Adrenal gland (tissue), 12 donors: ENCODE measurements around the gene FCHSD2. TPM values are rescaled to one million over a fixed set of nuclear protein-coding genes. Genes with fewer than 3 reads are reported as not detected.

Source experiments
- DNase-seq, 7 donors: peaks; one replicate each; pipeline ENCODE4 v3.0.0-alpha.2; 2019 to 2020
- H3K27ac ChIP-seq, 5 donors: fragments of 200-600 bp; sonication (generic) in 4 of 5; 1 replicate in 3 of 5; 2 replicates in 2 of 5; pipeline versions ENCODE4 v1.5.1 to v1.8.0; 2016 to 2020; ENCODE audit warnings: mild to moderate bottlenecking in 1 of 5
- H3K27me3 ChIP-seq: fragments of 200-600 bp; 2 replicates; pipeline ENCODE4 v1.8.0; 2021
- H3K36me3 ChIP-seq, 2 donors: fragments of 200-600 bp; replicated peaks in 1 of 2; 1 replicate in 1 of 2; 2 replicates in 1 of 2; pipeline versions ENCODE4 v1.5.1 to v1.8.0; 2018 to 2022
- H3K4me1 ChIP-seq, 2 donors: fragments of 200-600 bp; replicated peaks in 1 of 2; 1 replicate in 1 of 2; 2 replicates in 1 of 2; pipeline versions ENCODE4 v1.5.1 to v1.8.0; 2018 to 2021
- H3K4me3 ChIP-seq, 4 donors: fragments of 200-600 bp; sonication (generic) in 3 of 4; one replicate each; pipeline ENCODE4 v1.5.1; 2016 to 2018
- H3K9me3 ChIP-seq, 3 donors: fragments of 200-600 bp; sonication (generic) in 1 of 3; replicated peaks in 1 of 3; 1 replicate in 2 of 3; 2 replicates in 1 of 3; pipeline versions ENCODE4 v1.5.1 to v1.8.0; 2016 to 2021
- POLR2A ChIP-seq, 2 donors: fragments of 450-650 bp; IDR thresholded peaks; one replicate each; pipeline ENCODE4 v1.6.1; 2017; ENCODE audit warnings: antibody characterized with exemption in 2 of 2, mild to moderate bottlenecking in 2 of 2, moderate library complexity in 1 of 2
- WGBS, 4 donors: extraction: QIAGEN DNeasy Blood & Tissue Kit in 2 of 4; methylation state at CpG; one replicate each; pipeline versions ENCODE4 v1.1.5 to v1.1.7; 2013 to 2017; 5-methylcytosine and 5-hydroxymethylcytosine counted together
- intact Hi-C, 2 donors: fragments of 100-400 bp; cut with DNase I; formaldehyde crosslinking; loops; one replicate each; pipeline versions ENCODE4 v1.14.1 to v1.15.0; 2022 to 2023
- polyA plus RNA-seq, 3 donors: library from polyadenylated mRNA; stranded (reverse); fragments of 200-250 nt in 2 of 3; fragments of 350-450 nt in 1 of 3; fragmentation: Illumina TruSeq in 1 of 3; extraction: RNeasy Lipid Tissue Mini Kit (QIAGEN cat#74804) in 1 of 3; gene quantifications; one replicate each; pipeline ENCODE4 v1.2.3, GENCODE V29; 2013 to 2014
- total RNA-seq, 9 donors: library from RNA; depleted of rRNA in 4 of 9; stranded (reverse); fragments of >200 nt in 4 of 9; fragments of 120-200 nt in 1 of 9; fragmentation: NEBNext Ultra II Directional in 1 of 9; extraction: Animal tissue kit (Norgen Biotek cat#: 25700) in 1 of 9; gene quantifications; one replicate each; pipeline versions ENCODE4 v1.1.0 to v1.2.4, GENCODE V29; 2013 to 2023
- TF ChIP-seq, protein P1 (sequence below), 6 experiments: fragments of 450-650 bp in 4 of 6; fragments of 200-600 bp in 2 of 6; sonication (generic) in 1 of 6; IDR thresholded peaks; 1 replicate in 5 of 6; 2 replicates in 1 of 6; pipeline versions ENCODE4 v1.5.1 to v1.8.0; 2016 to 2021; ENCODE audit warnings: antibody characterized with exemption in 6 of 6, mild to moderate bottlenecking in 2 of 6, moderate library complexity in 1 of 6
- donor health status: healthy with polysubstance abuse.
- donor health status: Bipolar disorder and iron deficiency.
- donor health status: DM: yes; HTN: yes; CAD: no.
- donor health status: DM: no; HTN: no; CAD: no.
- donor health status: DM: no; HTN: no; CAD: no.
- donor health status: DM: yes; HTN: yes; CAD: no.

Gene FCHSD2
- total and polyA plus RNA-seq, 12 donors: 14.6 to 67.2 (median 32.7) TPM

DNA sequence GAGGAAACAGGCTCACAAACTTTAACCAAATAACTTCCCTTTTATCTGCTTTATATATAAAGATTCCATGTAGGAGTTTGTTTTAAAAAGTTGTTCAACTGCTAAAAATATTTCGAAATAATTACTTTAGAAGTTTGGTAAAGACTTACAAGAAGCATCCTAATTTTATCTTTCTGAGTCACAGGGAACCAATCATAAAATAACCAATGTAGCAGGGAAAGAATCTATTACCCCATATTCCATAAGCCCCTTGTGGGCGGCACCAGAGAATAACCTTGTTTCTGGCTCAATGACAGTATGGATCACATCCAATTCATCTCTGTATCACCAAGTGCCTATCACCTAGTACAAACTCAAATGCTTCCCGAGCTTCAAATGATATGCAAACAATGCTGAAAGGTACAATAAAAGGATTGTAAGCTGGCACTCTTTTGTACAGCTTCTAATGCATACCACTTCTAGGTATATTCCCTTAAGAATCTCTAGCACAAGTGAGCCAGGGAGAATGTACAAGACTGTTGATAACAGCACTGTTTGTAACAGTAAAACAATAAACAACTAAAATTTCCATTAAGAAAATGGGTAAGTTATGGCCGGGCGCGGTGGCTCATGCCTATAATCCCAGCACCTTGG lies 169.5 kb downstream of the FCHSD2 start:
- Histone ChIP-seq H3K9me3 (no peaks in the 10 kb centered on the region), H3K36me3 (no peaks in the 10 kb centered on the region), H3K4me1 (peaks cover 11 to 53% of the 10 kb centered on the region in 2 donors), H3K27me3 (no peaks in the 10 kb centered on the region), H3K27ac (peak overlapping the region in 1 of 5 donors; percentile 23), H3K4me3 (no peak overlapping the region)
- DNase-seq: no peak
- intact Hi-C loops: no loop called here
- TF ChIP-seq POLR2A (IDR thresholded peaks at IDR 0.05): no peak
- TF ChIP-seq, protein P1, sequence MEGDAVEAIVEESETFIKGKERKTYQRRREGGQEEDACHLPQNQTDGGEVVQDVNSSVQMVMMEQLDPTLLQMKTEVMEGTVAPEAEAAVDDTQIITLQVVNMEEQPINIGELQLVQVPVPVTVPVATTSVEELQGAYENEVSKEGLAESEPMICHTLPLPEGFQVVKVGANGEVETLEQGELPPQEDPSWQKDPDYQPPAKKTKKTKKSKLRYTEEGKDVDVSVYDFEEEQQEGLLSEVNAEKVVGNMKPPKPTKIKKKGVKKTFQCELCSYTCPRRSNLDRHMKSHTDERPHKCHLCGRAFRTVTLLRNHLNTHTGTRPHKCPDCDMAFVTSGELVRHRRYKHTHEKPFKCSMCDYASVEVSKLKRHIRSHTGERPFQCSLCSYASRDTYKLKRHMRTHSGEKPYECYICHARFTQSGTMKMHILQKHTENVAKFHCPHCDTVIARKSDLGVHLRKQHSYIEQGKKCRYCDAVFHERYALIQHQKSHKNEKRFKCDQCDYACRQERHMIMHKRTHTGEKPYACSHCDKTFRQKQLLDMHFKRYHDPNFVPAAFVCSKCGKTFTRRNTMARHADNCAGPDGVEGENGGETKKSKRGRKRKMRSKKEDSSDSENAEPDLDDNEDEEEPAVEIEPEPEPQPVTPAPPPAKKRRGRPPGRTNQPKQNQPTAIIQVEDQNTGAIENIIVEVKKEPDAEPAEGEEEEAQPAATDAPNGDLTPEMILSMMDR (IDR thresholded peaks at IDR 0.05): no peak
- WGBS, 4 donors: 88 to 90% (median 90%) methylated on average over 6 of the region's 6 CpGs

GRCh38 chr11:72971192-72971967 lies 170.7 kb downstream of the FCHSD2 start:
- Histone ChIP-seq H3K9me3 (no peaks in the 10 kb centered on the region), H3K4me3 (no peak overlapping the region), H3K36me3 (no peaks in the 10 kb centered on the region), H3K4me1 (peaks cover 11 to 52% of the 10 kb centered on the region in 2 donors), H3K27ac (peak overlapping the region in 3 of 5 donors; percentile 18 to 47 (median 38)), H3K27me3 (no peaks in the 10 kb centered on the region)
- intact Hi-C loops: no loop called here
- TF ChIP-seq POLR2A (IDR thresholded peaks at IDR 0.05): no peak
- TF ChIP-seq, protein P1 (IDR thresholded peaks at IDR 0.05): no peak
- WGBS, 4 donors: 43 to 49% (median 47%) methylated on average over 6 of the region's 6 CpGs
- no peak for DNase-seq

DNA sequence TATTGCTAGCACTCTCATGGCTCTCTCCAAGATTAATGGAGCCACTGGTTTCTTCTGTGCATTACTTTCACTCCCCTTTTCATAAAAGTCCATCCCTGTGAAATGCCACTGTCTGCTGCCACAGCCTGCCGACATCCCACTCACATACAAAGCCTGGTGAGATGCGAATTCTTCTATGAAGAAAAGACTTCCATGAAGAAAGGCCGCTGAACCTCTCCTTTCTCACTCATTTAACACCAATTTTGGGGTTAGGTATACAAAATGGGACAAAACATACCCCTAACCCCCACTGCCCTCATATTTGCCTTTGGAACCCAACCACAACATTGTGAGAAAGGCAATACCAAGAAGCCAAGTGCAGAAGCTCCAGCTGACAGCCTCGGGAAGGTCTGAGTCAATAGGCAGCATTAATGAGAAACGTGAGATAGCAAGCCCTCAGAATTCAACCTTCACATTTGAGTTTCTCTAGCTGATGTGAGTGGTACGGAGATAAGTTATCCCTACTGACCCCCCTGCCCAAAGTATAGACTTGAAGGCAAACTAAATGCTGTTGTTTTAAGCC lies 171.5 kb downstream of the FCHSD2 start:
- H3K4me3 ChIP-seq: no peak overlapping the region
- TF ChIP-seq, protein P1 (IDR thresholded peaks at IDR 0.05): no peak
- no peak for TF ChIP-seq POLR2A (IDR thresholded peaks at IDR 0.05)
- peaks cover 11 to 45% of the 10 kb centered on the region in 2 donors for H3K4me1 ChIP-seq
- DNase-seq: peak in 3 of 7 donors; percentile 16 to 22 (median 21)
- H3K36me3 ChIP-seq: no peaks in the 10 kb centered on the region
- no peaks in the 10 kb centered on the region for H3K9me3 ChIP-seq
- no peaks in the 10 kb centered on the region for H3K27me3 ChIP-seq
- WGBS, 4 donors: 62 to 75% (median 67%) methylated on average over 6 of the region's 6 CpGs
- intact Hi-C loops: no loop called here
- peak overlapping the region in 3 of 5 donors; percentile 18 to 47 (median 38) for H3K27ac ChIP-seq

GRCh38 chr11:72969894-72970335 lies 172.2 kb downstream of the FCHSD2 start:
- no peak for DNase-seq
- H3K27me3 ChIP-seq: no peaks in the 10 kb centered on the region
- no peaks in the 10 kb centered on the region for H3K36me3 ChIP-seq
- no peaks in the 10 kb centered on the region for H3K9me3 ChIP-seq
- H3K27ac ChIP-seq: peak overlapping the region in 2 of 5 donors; percentile 18 to 47
- H3K4me3 ChIP-seq: no peak overlapping the region
- intact Hi-C loops: no loop called here
- TF ChIP-seq, protein P1 (IDR thresholded peaks at IDR 0.05): no peak
- TF ChIP-seq POLR2A (IDR thresholded peaks at IDR 0.05): no peak
- peaks cover 11 to 44% of the 10 kb centered on the region in 2 donors for H3K4me1 ChIP-seq
